ENCODE measurements around the gene ADD2. TPM values are rescaled to one million over a fixed set of nuclear protein-coding genes. Genes with fewer than 3 reads are reported as not detected.

ADD2 gene
- total RNA-seq, 1 experiment from 2014 or later: 124 TPM

- H3K23me2 ChIP-seq (ENCODE audit: insufficient read length, low read depth, low read length, poor library complexity, severe bottlenecking): no peaks in the 10 kb centered on the region
- H3K56ac ChIP-seq (ENCODE audit: insufficient read length, low read depth, low read length): no peak overlapping the region
- no peaks in the 10 kb centered on the region for H3K27me3 Mint-ChIP-seq (ENCODE audit: low read depth)
- H3T11ph ChIP-seq (ENCODE audit: low read length): no peak overlapping the region
- peaks cover 49 to 62% (median 52%) of the 10 kb centered on the region in 3 experiments; a peak in 6 of 7 replicates for H3K36me3 Mint-ChIP-seq (ENCODE audit: insufficient read depth in 1 of 3, low read depth in 3 of 3)
- H3K9me3 ChIP-seq (ENCODE audit: control insufficient read depth, low read depth, low read length): no peaks in the 10 kb centered on the region
- no peak overlapping the region for H4K8ac ChIP-seq (replicated peaks; ENCODE audit: insufficient read length, low read depth, low read length)
- H3K23ac ChIP-seq (ENCODE audit: insufficient read length, low read depth, low read length): no peak overlapping the region
- no peak overlapping the region for H3K14ac ChIP-seq (ENCODE audit: insufficient read depth, low read length)
- no peak overlapping the region for H4K5ac ChIP-seq (ENCODE audit: insufficient read length, low read depth, low read length)
- no peak overlapping the region for H3K4me2 ChIP-seq (ENCODE audit: insufficient read depth, insufficient read length, low read length)
- H4K20me1 ChIP-seq (ENCODE audit: control insufficient read depth, insufficient read depth, insufficient read length): peaks cover 2% of the 10 kb centered on the region
- H2BK15ac ChIP-seq (ENCODE audit: low read depth, low read length): no peak overlapping the region
- no peaks in the 10 kb centered on the region for H3K9me3 Mint-ChIP-seq
- no peak overlapping the region for H2BK5ac ChIP-seq (ENCODE audit: insufficient read length, low read length)
- no peaks in the 10 kb centered on the region for H3K4me1 ChIP-seq (ENCODE audit: insufficient read depth, low read length)
- no peak overlapping the region for H2BK20ac ChIP-seq (ENCODE audit: low read depth, low read length, poor library complexity, severe bottlenecking)
- no peak for TF ChIP-seq CTCF (conservative IDR thresholded peaks at IDR 0.05)
- H3K79me2 ChIP-seq (ENCODE audit: insufficient read depth, low read length): no peaks in the 10 kb centered on the region
- H2BK12ac ChIP-seq (ENCODE audit: insufficient read length, low read depth, low read length): no peak overlapping the region
- H4K91ac ChIP-seq (ENCODE audit: insufficient read length, low read depth, low read length): no peak overlapping the region
- no CpG with 5 or more reads among the region's 6 CpGs for WGBS (ENCODE audit: extremely low coverage, insufficient read length, low lambda C conversion rate)
- H3K79me1 ChIP-seq (ENCODE audit: insufficient read depth, low read depth, low read length, poor library complexity, severe bottlenecking): no peaks in the 10 kb centered on the region
- H3K18ac ChIP-seq (ENCODE audit: insufficient read length, low read depth, low read length): no peak overlapping the region
- H2BK120ac ChIP-seq (ENCODE audit: low read depth, low read length, poor library complexity, severe bottlenecking): no peak overlapping the region
- DNase-seq: peak; percentile 10
- H2AFZ ChIP-seq (ENCODE audit: low read length): no peak overlapping the region
- H3K27ac ChIP-seq (ENCODE audit: insufficient read length, low read depth, low read length): no peak overlapping the region
- H2AK5ac ChIP-seq (ENCODE audit: insufficient read length, low read length): no peak overlapping the region
- H3K4me3 Mint-ChIP-seq: no peak overlapping the region
- no peak overlapping the region for H3K9ac ChIP-seq (ENCODE audit: extremely low read depth, insufficient read length, low read length)
- H3K4ac ChIP-seq (ENCODE audit: low read depth, low read length): no peak overlapping the region
- H3K27me3 ChIP-seq (ENCODE audit: insufficient read depth, low read length): no peaks in the 10 kb centered on the region
- no peaks in the 10 kb centered on the region for H3K4me1 Mint-ChIP-seq
- no peak overlapping the region for H3K27ac Mint-ChIP-seq
These were observed 71.9 kb downstream of the ADD2 start for GRCh38 chr2:70696142-70696541.

Data from H9 (cell line).